K562 (cell line): ENCODE results near the gene RAB13.

Experiments
- CEBPZ ChIP-seq: fragments of 150-350 bp; IDR thresholded peaks from 2 replicates; pipeline ENCODE4 v1.6.1; 2014; ENCODE audit warnings: low read depth, mild to moderate bottlenecking, low read length, borderline replicate concordance
- CTCF ChIP-seq, 3 experiments: IDR thresholded peaks in 2 of 3; conservative IDR thresholded peaks in 1 of 3; 2 replicates each; pipeline ENCODE4 v1.5.1; 2011 to 2012; ENCODE audit warnings: low read length in 3 of 3, mild to moderate bottlenecking in 3 of 3, control low read depth in 2 of 3, improper control_type of control experiment in 1 of 3, inconsistent platforms in 1 of 3, low read depth in 1 of 3, mixed read lengths in 1 of 3, moderate library complexity in 1 of 3; ENCODE audit not compliant: insufficient read depth in 2 of 3
- E2F4 ChIP-seq: sonication (generic); formaldehyde crosslinking; IDR thresholded peaks from 2 replicates; pipeline ENCODE4 v1.8.0; 2022; ENCODE audit warnings: mild to moderate bottlenecking, low read depth, missing genetic modification reagents
- E2F8 ChIP-seq: fragments of 450-650 bp; IDR thresholded peaks from 2 replicates; pipeline ENCODE4 v1.7.1; 2018; ENCODE audit warnings: mild to moderate bottlenecking, low read depth; ENCODE audit not compliant: partially characterized antibody
- MXI1 ChIP-seq: IDR thresholded peaks from 2 replicates; pipeline ENCODE4 v1.6.1; 2011; ENCODE audit warnings: low read depth, mild to moderate bottlenecking, improper control_type of control experiment, low read length
- TAF7 ChIP-seq: fragments of 450-650 bp; IDR thresholded peaks from 2 replicates; pipeline ENCODE4 v1.6.1; 2016; ENCODE audit warnings: missing genetic modification characterization, missing compliant biosample characterization
- TCF7 ChIP-seq: sonication (generic); IDR thresholded peaks from 2 replicates; pipeline ENCODE4 v1.6.1; 2016; ENCODE audit warnings: antibody characterized with exemption, borderline replicate concordance
- ZBTB2 ChIP-seq: fragments of 450-650 bp; IDR thresholded peaks from 2 replicates; pipeline ENCODE4 v1.6.1; 2016; ENCODE audit warnings: antibody characterized with exemption
- ZFP36 ChIP-seq: fragments of 150-350 bp; IDR thresholded peaks from 2 replicates; pipeline ENCODE4 v1.6.1; 2018; ENCODE audit warnings: low read length, low read depth; ENCODE audit not compliant: partially characterized antibody

- TF ChIP-seq TCF7 (0 out of 2 replicates have a peak, but pooled peaks have one; percentile 71), CTCF (IDR thresholded peaks at IDR 0.05 in 2 of 3, conservative IDR thresholded peaks at IDR 0.05 in 1 of 3; ENCODE audit: insufficient read depth in 2 of 3, low read depth in 1 of 3, low read length in 3 of 3) (peak in 1 of 3 experiments; percentile 8; a peak in 1 of 6 replicates), CEBPZ (no peak), E2F4 (CRISPR knock-in tag) (no peak), E2F8 (peak; percentile 66), ZFP36 (no peak), ZBTB2 (no peak), MXI1 (no peak; the same call in 1 of the 2 replicates), TAF7 (tag) (no peak)
Measured at GRCh38 chr1:153958111-153958960, 27.8 kb downstream of the RAB13 start, which contains the start of gene CRTC2.
